GM12878 (cell line): ENCODE results near the gene C3orf20. TPM values are rescaled to one million over a fixed set of nuclear protein-coding genes. Genes with fewer than 3 reads are reported as not detected.
A peak's percentile ranks its signal among the peaks of the same experiment; 100 is the strongest.

Source experiments
- ATAC-seq: fragments of 200-7000 bp; cut with Tn5 transposase; 3 replicates; pipeline ENCODE4 v1.9.1; 2020; ENCODE audit warnings: mild to moderate bottlenecking, moderate library complexity
- BruUV-seq: library from RNA; stranded (reverse); fragments of 400-500 nt; replicated peaks from 2 replicates; lab custom pipeline; 2021; lab: Mats Ljungman, UMichigan
- CTCF ChIA-PET: fragments of 300-600 bp; sonication (Branson Sonifier 250); formaldehyde crosslinking; extraction: SDS; loops from one replicate; lab custom pipeline; 2021; ENCODE audit warnings: inconsistent platforms; lab: Yijun Ruan, JAX
- POLR2A ChIA-PET: fragments of 350-600 bp; formaldehyde crosslinking; extraction: SDS; loops from one replicate; lab custom pipeline; 2021; ENCODE audit warnings: inconsistent platforms; lab: Charles Lee
- RAD21 ChIA-PET: fragments of 300-600 bp; sonication (Branson Sonifier 250); formaldehyde crosslinking; loops from one replicate; lab custom pipeline; 2023; ENCODE audit warnings: antibody characterized with exemption; ENCODE audit not compliant: unreplicated experiment; lab: Charles Lee
- SMC1A ChIA-PET: fragments of 300-600 bp; sonication (Branson Sonifier 250); formaldehyde crosslinking; loops from one replicate; lab custom pipeline; 2023; ENCODE audit not compliant: unreplicated experiment, uncharacterized antibody; lab: Charles Lee
- DNase-seq: peaks from one replicate; pipeline ENCODE4 v3.0.0-alpha.2; 2011; ENCODE audit warnings: low read depth, low spot score
- FAIRE-seq: peaks from 3 replicates; lab custom pipeline; 2011; peaks lifted over from hg19 to GRCh38; lab: Jason Lieb, UNC
- H2AFZ ChIP-seq: 2 replicates; pipeline ENCODE4 v1.6.0; 2011; ENCODE audit warnings: low read depth, low read length, control low read depth; ENCODE audit not compliant: control insufficient read depth
- H3K27ac ChIP-seq: 2 replicates; pipeline ENCODE4 v1.5.1; 2011; ENCODE audit warnings: control low read depth; ENCODE audit not compliant: control insufficient read depth, insufficient read depth
- H3K27me3 ChIP-seq, 2 experiments: replicated peaks in 1 of 2; 2 replicates each; pipeline versions ENCODE4 v1.6.0 to v1.6.1; 2011; ENCODE audit warnings: low read length in 1 of 2; ENCODE audit not compliant: control insufficient read depth in 2 of 2, insufficient read depth in 2 of 2
- H3K36me3 ChIP-seq, 2 experiments: 2 replicates each; pipeline ENCODE4 v1.5.1; 2011; ENCODE audit warnings: low read length in 1 of 2; ENCODE audit not compliant: control insufficient read depth in 2 of 2, insufficient read depth in 2 of 2
- H3K4me1 ChIP-seq: 2 replicates; pipeline ENCODE4 v1.6.1; 2011; ENCODE audit warnings: mild to moderate bottlenecking, low read length, moderate library complexity, mixed read lengths; ENCODE audit not compliant: control insufficient read depth, insufficient read depth
- H3K4me2 ChIP-seq: 2 replicates; pipeline ENCODE4 v1.6.0; 2011; ENCODE audit warnings: control low read depth; ENCODE audit not compliant: control insufficient read depth, insufficient read depth
- H3K4me3 ChIP-seq: fragments of 200-600 bp; sonication (generic); 2 replicates; pipeline ENCODE4 v1.5.1; 2016
- H3K79me2 ChIP-seq: 2 replicates; pipeline ENCODE4 v1.6.0; 2011; ENCODE audit warnings: low read length; ENCODE audit not compliant: control insufficient read depth, insufficient read depth
- H3K9ac ChIP-seq: 2 replicates; pipeline ENCODE4 v1.8.0; 2011; ENCODE audit warnings: low read length, control low read depth, mixed read lengths; ENCODE audit not compliant: control insufficient read depth, insufficient read depth
- H3K9me3 ChIP-seq: replicated peaks from 3 replicates; pipeline ENCODE4 v1.5.1; 2011; ENCODE audit warnings: mild to moderate bottlenecking, low read length; ENCODE audit not compliant: control insufficient read depth, insufficient read depth
- H4K20me1 ChIP-seq: 2 replicates; pipeline ENCODE4 v1.6.0; 2011; ENCODE audit not compliant: control insufficient read depth, insufficient read depth
- CBX3 ChIP-seq: fragments of 200-600 bp; sonication (generic); IDR thresholded peaks from 2 replicates; pipeline ENCODE4 v1.6.1; 2016; ENCODE audit warnings: low read depth, borderline replicate concordance
- KLF5 ChIP-seq: fragments of 450-650 bp; IDR thresholded peaks from 2 replicates; pipeline ENCODE4 v1.6.1; 2014; ENCODE audit warnings: mild to moderate bottlenecking; ENCODE audit not compliant: partially characterized antibody
- SIX5 ChIP-seq: IDR thresholded peaks from 2 replicates; pipeline ENCODE4 v1.6.1; 2011; ENCODE audit warnings: mild to moderate bottlenecking, low read depth, low read length, moderate library complexity; ENCODE audit not compliant: severe bottlenecking
- ZNF207 ChIP-seq: fragments of 450-650 bp; IDR thresholded peaks from 2 replicates; pipeline ENCODE4 v1.6.1; 2014; ENCODE audit warnings: antibody characterized with exemption, mild to moderate bottlenecking, borderline replicate concordance
- WGBS: methylation state at CpG from one replicate; pipeline ENCODE4 v1.1.6; 2016; ENCODE audit warnings: low lambda C conversion rate; ENCODE audit not compliant: insufficient replicate concordance, insufficient coverage; ENCODE audit errors: missing lambda C conversion rate; 5-methylcytosine and 5-hydroxymethylcytosine counted together
- in situ Hi-C: fragments of 300-500 bp; cut with MboI; formaldehyde crosslinking; loops from 9 replicates; pipeline ENCODE4 v1.14.3; 2018; ENCODE audit warnings: mixed read lengths
- intact Hi-C: fragments of 100-400 bp; cut with micrococcal nuclease; formaldehyde crosslinking; loops from one replicate; pipeline ENCODE4 v1.14.2; 2022; ENCODE audit not compliant: unreplicated experiment
- polyA plus RNA-seq, 11 experiments: library from polyadenylated mRNA; depleted of rRNA in 4 of 11; unstranded in 6 of 11; stranded (reverse) in 5 of 11; fragments of >200 nt; fragmentation: Nextera tagmentation in 4 of 11; fragmentation: Illumina TruSeq in 1 of 11; extraction: Ambion mirVana in 4 of 11; extraction: Trizol in 1 of 11; gene quantifications; 1 replicate in 1 of 11; 2 replicates in 10 of 11; pipeline versions ENCODE4 v1.2.1 to v1.2.3, GENCODE V29; 2011 to 2016; ENCODE audit warnings: inconsistent platforms in 2 of 11, missing spikeins in 2 of 11, low read depth in 1 of 11
- total RNA-seq, 4 experiments: library from RNA; depleted of rRNA in 3 of 4; stranded (reverse); fragments of >200 nt in 3 of 4; fragmentation: Illumina TruSeq in 1 of 4; extraction: Trizol in 1 of 4; gene quantifications; 2 replicates each; pipeline versions ENCODE4 v1.2.1 to v1.2.3, GENCODE V29; 2013 to 2021
- TF ChIP-seq, protein P1 (sequence below): fragments of 450-650 bp; IDR thresholded peaks from 2 replicates; pipeline ENCODE4 v1.6.1; 2016; ENCODE audit warnings: mild to moderate bottlenecking

The C3orf20 gene
- total and polyA plus RNA-seq, 10 of the 15 experiments (the other 5 are each of a cell fraction or from before 2014, with no cell fraction given): 0.05 to 2.9 (median 1.0) TPM

DNA sequence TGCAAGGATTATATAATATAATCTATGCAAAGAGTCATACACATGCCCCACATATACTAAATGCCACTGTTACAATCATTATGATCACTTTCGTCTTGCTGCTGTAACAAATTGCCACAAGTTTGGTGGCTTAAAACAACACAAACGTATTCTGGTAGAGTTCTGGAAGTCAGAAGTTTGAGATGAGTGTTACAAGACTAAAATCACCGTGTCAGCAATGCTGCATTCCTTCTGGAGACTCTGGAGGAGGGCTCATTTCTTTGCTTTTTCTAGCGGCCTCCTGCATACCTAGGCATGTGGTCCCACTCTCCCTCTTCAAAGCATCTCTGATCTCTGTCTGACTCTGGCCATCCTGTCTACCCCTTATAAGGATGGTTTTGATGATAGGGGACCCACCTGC, 24.7 kb upstream of the C3orf20 start:
- FAIRE-seq (no peak), DNase-seq (no peak), ATAC-seq (no peak)
- SMC1A ChIA-PET: interaction anchor here (1.8 to 5.9 kb wide), 5 partner anchors 13 to 131 kb away, joined by 6 to 57 read pairs (median 20); no protein-coding TSS in a partner anchor
- TF ChIP-seq CBX3 (no peak), SIX5 (no peak), ZNF207 (no peak), KLF5 (no peak)
- TF ChIP-seq, protein P1, sequence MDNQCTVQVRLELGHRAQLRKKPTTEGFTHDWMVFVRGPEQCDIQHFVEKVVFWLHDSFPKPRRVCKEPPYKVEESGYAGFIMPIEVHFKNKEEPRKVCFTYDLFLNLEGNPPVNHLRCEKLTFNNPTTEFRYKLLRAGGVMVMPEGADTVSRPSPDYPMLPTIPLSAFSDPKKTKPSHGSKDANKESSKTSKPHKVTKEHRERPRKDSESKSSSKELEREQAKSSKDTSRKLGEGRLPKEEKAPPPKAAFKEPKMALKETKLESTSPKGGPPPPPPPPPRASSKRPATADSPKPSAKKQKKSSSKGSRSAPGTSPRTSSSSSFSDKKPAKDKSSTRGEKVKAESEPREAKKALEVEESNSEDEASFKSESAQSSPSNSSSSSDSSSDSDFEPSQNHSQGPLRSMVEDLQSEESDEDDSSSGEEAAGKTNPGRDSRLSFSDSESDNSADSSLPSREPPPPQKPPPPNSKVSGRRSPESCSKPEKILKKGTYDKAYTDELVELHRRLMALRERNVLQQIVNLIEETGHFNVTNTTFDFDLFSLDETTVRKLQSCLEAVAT: no peak
- Histone ChIP-seq H3K9me3 (no peaks in the 10 kb centered on the region), H3K4me1 (no peaks in the 10 kb centered on the region), H3K4me3 (peak overlapping the region; percentile 84; the same call in 1 of the 2 replicates), H3K36me3 (peaks cover 0 to 6% of the 10 kb centered on the region in 2 experiments; a peak in 1 of 4 replicates), H2AFZ (no peak overlapping the region), H3K4me2 (peak overlapping the region; percentile 74), H4K20me1 (no peaks in the 10 kb centered on the region), H3K27me3 (no peaks in the 10 kb centered on the region), H3K27ac (no peak overlapping the region), H3K9ac (no peak overlapping the region), H3K79me2 (peaks cover 34% of the 10 kb centered on the region)
- CTCF ChIA-PET: interaction anchor here (0.6 to 1.9 kb wide), 5 partner anchors 10 to 448 kb away, joined by 3 to 4 read pairs (median 3); no protein-coding TSS in a partner anchor
- in situ Hi-C loops: no loop called here
- BruUV-seq: no TSS peak
- intact Hi-C loops: no loop called here
- POLR2A ChIA-PET: interaction anchor here (1.0 kb wide), 1 partner anchor 297 kb away, joined by 3 read pairs; no protein-coding TSS in a partner anchor
- RAD21 ChIA-PET: interaction anchor here (7.7 kb wide), 1 partner anchor 130 kb away, joined by 38 read pairs; no protein-coding TSS in a partner anchor
- WGBS: 85% methylated on average over 4 of the region's 4 CpGs
